ENCODE results near the gene TBCK. TPM values are rescaled to one million over a fixed set of nuclear protein-coding genes. Genes with fewer than 3 reads are reported as not detected.

TBCK gene
- total and polyA plus RNA-seq, 2 donors (not counting 1 experiment from before 2014, with no cell fraction given) = 17.5 to 86.1 TPM

- no peak overlapping the region for H3K4me2 ChIP-seq (replicated peaks; ENCODE audit: low read depth, low read length, poor library complexity, severe bottlenecking)
- H3K4me3 ChIP-seq (ENCODE audit: control extremely low read depth in 1 of 5, extremely low read depth in 1 of 5, insufficient read depth in 1 of 5, low read depth in 2 of 5, low read length in 4 of 5) = no peak overlapping the region
- H3K36me3 ChIP-seq (replicated peaks in 1 of 2; ENCODE audit: control extremely low read depth in 1 of 2, control insufficient read depth in 1 of 2, extremely low read depth in 1 of 2, insufficient read depth in 2 of 2, low read length in 1 of 2) = peaks cover 0 to 5% of the 10 kb centered on the region in 2 experiments
- POLR2A ChIA-PET = no interaction called here
- H2AFZ ChIP-seq (ENCODE audit: insufficient read depth, low read depth, low read length, poor library complexity, severe bottlenecking) = no peak overlapping the region
- H3K4me1 ChIP-seq (ENCODE audit: control insufficient read depth in 2 of 2, insufficient read depth in 2 of 2, low read length in 2 of 2) = no peaks in the 10 kb centered on the region
- H3K9ac ChIP-seq (ENCODE audit: low read length) = no peak overlapping the region
- Mint-ChIP-seq H3K27ac (no peak overlapping the region), H3K4me3 (no peak overlapping the region), H3K27me3 (no peaks in the 10 kb centered on the region), H3K9me3 (ENCODE audit: insufficient read depth) (no peaks in the 10 kb centered on the region), H3K4me1 (no peaks in the 10 kb centered on the region)
- CTCF ChIA-PET = no interaction called here
- H3K27ac ChIP-seq (ENCODE audit: low read length in 2 of 2) = no peak overlapping the region
- no peaks in the 10 kb centered on the region for H3K27me3 ChIP-seq (replicated peaks in 1 of 4; ENCODE audit: control extremely low read depth in 1 of 4, control insufficient read depth in 3 of 4, insufficient read depth in 4 of 4, low read length in 3 of 4)
- no peak for ATAC-seq (ENCODE audit: low read depth)
- H4K20me1 ChIP-seq (ENCODE audit: control insufficient read depth, insufficient read depth, low read length, poor library complexity, severe bottlenecking) = no peaks in the 10 kb centered on the region
- TF ChIP-seq CTCF (IDR thresholded peaks at IDR 0.05) = no peak
- no peak for TF ChIP-seq EZH2 (IDR thresholded peaks at IDR 0.05; ENCODE audit: borderline replicate concordance, insufficient read depth, low read depth, low read length, poor library complexity, severe bottlenecking)
- H3K79me2 ChIP-seq (ENCODE audit: control insufficient read depth, insufficient read depth, low read length) = peaks cover 9% of the 10 kb centered on the region
- intact Hi-C loops (cut with micrococcal nuclease) = no loop called here
- H3K9me3 ChIP-seq (ENCODE audit: control extremely low read depth in 1 of 3, control insufficient read depth in 2 of 3, insufficient read depth in 1 of 3, low read length in 2 of 3) = no peaks in the 10 kb centered on the region
- no CpG with 5 or more reads among the region's 1 CpG for WGBS (ENCODE audit: insufficient coverage)
- DNase-seq = no peak
These were observed 45.3 kb downstream of the TBCK start for GRCh38 chr4:106270736-106271135.

GRCh38 chr4:106269711-106270110 is 46.3 kb downstream of the TBCK start:
- TF ChIP-seq EZH2 (IDR thresholded peaks at IDR 0.05; ENCODE audit: borderline replicate concordance, insufficient read depth, low read depth, low read length, poor library complexity, severe bottlenecking) (no peak), CTCF (IDR thresholded peaks at IDR 0.05) (no peak)
- no peak overlapping the region for H3K4me2 ChIP-seq (replicated peaks; ENCODE audit: low read depth, low read length, poor library complexity, severe bottlenecking)
- no peaks in the 10 kb centered on the region for H3K27me3 Mint-ChIP-seq
- intact Hi-C loops (cut with micrococcal nuclease) = loop anchor here (10.0 kb wide), 1 partner anchor 235 kb away; no protein-coding TSS in a partner anchor
- ChIA-PET POLR2A (no interaction called here), CTCF (no interaction called here)
- no peaks in the 10 kb centered on the region for H3K9me3 Mint-ChIP-seq (ENCODE audit: insufficient read depth)
- H3K4me3 Mint-ChIP-seq = no peak overlapping the region
- WGBS (ENCODE audit: insufficient coverage) = no CpG with 5 or more reads among the region's 2 CpGs
- no peak overlapping the region for H3K9ac ChIP-seq (ENCODE audit: low read length)
- no peak overlapping the region for H3K27ac Mint-ChIP-seq
- H2AFZ ChIP-seq (ENCODE audit: insufficient read depth, low read depth, low read length, poor library complexity, severe bottlenecking) = no peak overlapping the region
- H3K4me1 ChIP-seq (ENCODE audit: control insufficient read depth in 2 of 2, insufficient read depth in 2 of 2, low read length in 2 of 2) = no peaks in the 10 kb centered on the region
- no peaks in the 10 kb centered on the region for H4K20me1 ChIP-seq (ENCODE audit: control insufficient read depth, insufficient read depth, low read length, poor library complexity, severe bottlenecking)
- DNase-seq (no peak), ATAC-seq (ENCODE audit: low read depth) (no peak)
- no peaks in the 10 kb centered on the region for H3K4me1 Mint-ChIP-seq
- H3K4me3 ChIP-seq (ENCODE audit: control extremely low read depth in 1 of 5, extremely low read depth in 1 of 5, insufficient read depth in 1 of 5, low read depth in 2 of 5, low read length in 4 of 5) = no peak overlapping the region
- H3K27me3 ChIP-seq (replicated peaks in 1 of 4; ENCODE audit: control extremely low read depth in 1 of 4, control insufficient read depth in 3 of 4, insufficient read depth in 4 of 4, low read length in 3 of 4) = no peaks in the 10 kb centered on the region
- H3K9me3 ChIP-seq (ENCODE audit: control extremely low read depth in 1 of 3, control insufficient read depth in 2 of 3, insufficient read depth in 1 of 3, low read length in 2 of 3) = no peaks in the 10 kb centered on the region
- peaks cover 9% of the 10 kb centered on the region for H3K79me2 ChIP-seq (ENCODE audit: control insufficient read depth, insufficient read depth, low read length)
- no peak overlapping the region for H3K27ac ChIP-seq (ENCODE audit: low read length in 2 of 2)
- peaks cover 0 to 5% of the 10 kb centered on the region in 2 experiments for H3K36me3 ChIP-seq (replicated peaks in 1 of 2; ENCODE audit: control extremely low read depth in 1 of 2, control insufficient read depth in 1 of 2, extremely low read depth in 1 of 2, insufficient read depth in 2 of 2, low read length in 1 of 2)

Data from B cell (primary cell).